Measurements from ENCODE around the gene NABP1. TPM values are rescaled to one million over a fixed set of nuclear protein-coding genes. Genes with fewer than 3 reads are reported as not detected.

Gene NABP1
- polyA plus RNA-seq, 1 experiment, result 204 TPM

- POLR2A ChIA-PET, result no interaction called here
- TF ChIP-seq, protein P1, sequence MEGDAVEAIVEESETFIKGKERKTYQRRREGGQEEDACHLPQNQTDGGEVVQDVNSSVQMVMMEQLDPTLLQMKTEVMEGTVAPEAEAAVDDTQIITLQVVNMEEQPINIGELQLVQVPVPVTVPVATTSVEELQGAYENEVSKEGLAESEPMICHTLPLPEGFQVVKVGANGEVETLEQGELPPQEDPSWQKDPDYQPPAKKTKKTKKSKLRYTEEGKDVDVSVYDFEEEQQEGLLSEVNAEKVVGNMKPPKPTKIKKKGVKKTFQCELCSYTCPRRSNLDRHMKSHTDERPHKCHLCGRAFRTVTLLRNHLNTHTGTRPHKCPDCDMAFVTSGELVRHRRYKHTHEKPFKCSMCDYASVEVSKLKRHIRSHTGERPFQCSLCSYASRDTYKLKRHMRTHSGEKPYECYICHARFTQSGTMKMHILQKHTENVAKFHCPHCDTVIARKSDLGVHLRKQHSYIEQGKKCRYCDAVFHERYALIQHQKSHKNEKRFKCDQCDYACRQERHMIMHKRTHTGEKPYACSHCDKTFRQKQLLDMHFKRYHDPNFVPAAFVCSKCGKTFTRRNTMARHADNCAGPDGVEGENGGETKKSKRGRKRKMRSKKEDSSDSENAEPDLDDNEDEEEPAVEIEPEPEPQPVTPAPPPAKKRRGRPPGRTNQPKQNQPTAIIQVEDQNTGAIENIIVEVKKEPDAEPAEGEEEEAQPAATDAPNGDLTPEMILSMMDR (IDR thresholded peaks at IDR 0.05; ENCODE audit: low read depth, low read length), result no peak
- Histone ChIP-seq H3K4me3 (ENCODE audit: low read depth, low read length) (no peak overlapping the region), H3K27me3 (ENCODE audit: control insufficient read depth, insufficient read depth, low read length) (no peaks in the 10 kb centered on the region), H3K9me3 (ENCODE audit: control insufficient read depth, insufficient read depth, low read length) (no peaks in the 10 kb centered on the region), H3K27ac (ENCODE audit: low read depth, low read length) (no peak overlapping the region)
- no peak for DNase-seq (ENCODE audit: low read depth, low spot score)
- CTCF ChIA-PET, result no interaction called here
Measured at GRCh38 chr2:191646163-191646902, 31.6 kb upstream of the NABP1 start.

DNA sequence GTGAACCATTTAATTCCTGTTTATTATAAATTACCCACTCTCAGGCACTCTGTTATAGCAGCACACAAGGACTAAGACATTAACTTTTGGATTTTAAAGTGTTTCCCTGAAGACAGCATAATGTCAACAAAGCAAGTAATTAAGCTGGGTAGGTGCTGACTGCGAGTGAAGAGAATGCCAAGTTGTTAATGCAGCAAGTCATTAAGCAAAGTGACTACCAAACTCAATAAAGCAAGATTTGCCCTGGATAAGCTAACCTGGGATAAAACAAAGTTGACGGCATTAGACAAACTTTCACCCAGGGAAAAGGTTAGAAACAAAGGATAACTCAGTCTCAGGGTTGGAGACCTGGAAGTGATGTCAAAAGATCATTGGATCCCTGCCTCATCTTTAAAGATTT lies 28.4 kb upstream of the NABP1 start:
- CTCF ChIA-PET, result interaction anchor here (0.6 kb wide), 1 partner anchor 84 kb away, joined by 10 read pairs; no protein-coding TSS in a partner anchor
- Histone ChIP-seq H3K9me3 (ENCODE audit: control insufficient read depth, insufficient read depth, low read length) (no peaks in the 10 kb centered on the region), H3K27me3 (ENCODE audit: control insufficient read depth, insufficient read depth, low read length) (no peaks in the 10 kb centered on the region), H3K27ac (ENCODE audit: low read depth, low read length) (no peak overlapping the region), H3K4me3 (ENCODE audit: low read depth, low read length) (no peak overlapping the region)
- POLR2A ChIA-PET, result no interaction called here
- no peak for DNase-seq (ENCODE audit: low read depth, low spot score)
- TF ChIP-seq, protein P1 (IDR thresholded peaks at IDR 0.05; ENCODE audit: low read depth, low read length), result no peak

DNA sequence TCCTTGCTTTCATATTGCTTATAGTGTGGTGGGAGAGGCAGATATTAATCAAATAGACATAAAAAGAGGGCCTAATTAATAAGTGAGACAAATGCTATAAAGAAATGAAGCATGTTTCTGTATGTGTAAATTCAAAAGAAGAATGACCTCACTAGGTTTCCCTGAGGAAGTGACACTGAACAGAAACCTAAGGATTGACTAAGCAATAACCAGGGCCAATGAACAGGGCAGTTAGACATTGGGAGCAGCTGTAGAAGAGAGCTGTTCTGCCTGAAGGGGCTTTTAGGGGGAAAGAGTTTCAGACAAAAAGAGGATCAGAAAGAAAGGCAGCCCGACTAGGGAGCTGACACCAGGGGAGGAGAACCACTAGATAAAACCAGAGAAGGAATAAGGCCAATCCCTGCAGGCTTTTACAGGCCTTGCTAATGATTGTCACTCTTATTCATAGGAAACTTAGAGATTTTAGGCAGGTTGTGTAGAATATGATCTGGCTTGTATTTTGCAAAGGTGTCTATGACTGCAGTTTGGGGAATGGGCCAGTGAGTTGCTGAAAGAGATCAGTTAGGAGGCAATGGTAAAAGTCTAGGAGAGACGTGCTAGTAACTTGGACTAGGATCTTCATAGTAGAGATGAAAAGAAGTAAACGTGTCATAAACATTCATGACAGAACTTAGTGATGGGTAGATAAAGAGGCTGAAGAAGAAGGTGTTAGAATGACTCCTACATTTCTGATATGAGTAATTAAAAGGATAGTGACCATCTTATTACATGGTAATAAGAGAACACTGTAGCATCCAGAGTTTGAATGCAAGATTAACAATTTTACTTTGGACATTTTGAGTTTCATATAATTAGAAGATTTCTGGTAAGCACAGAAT lies 26.8 kb upstream of the NABP1 start:
- Histone ChIP-seq H3K9me3 (ENCODE audit: control insufficient read depth, insufficient read depth, low read length) (no peaks in the 10 kb centered on the region), H3K27me3 (ENCODE audit: control insufficient read depth, insufficient read depth, low read length) (no peaks in the 10 kb centered on the region), H3K27ac (ENCODE audit: low read depth, low read length) (no peak overlapping the region), H3K4me3 (ENCODE audit: low read depth, low read length) (no peak overlapping the region)
- TF ChIP-seq, protein P1 (IDR thresholded peaks at IDR 0.05; ENCODE audit: low read depth, low read length), result no peak
- DNase-seq (ENCODE audit: low read depth, low spot score), result no peak
- CTCF ChIA-PET, result no interaction called here
- POLR2A ChIA-PET, result no interaction called here

DNA sequence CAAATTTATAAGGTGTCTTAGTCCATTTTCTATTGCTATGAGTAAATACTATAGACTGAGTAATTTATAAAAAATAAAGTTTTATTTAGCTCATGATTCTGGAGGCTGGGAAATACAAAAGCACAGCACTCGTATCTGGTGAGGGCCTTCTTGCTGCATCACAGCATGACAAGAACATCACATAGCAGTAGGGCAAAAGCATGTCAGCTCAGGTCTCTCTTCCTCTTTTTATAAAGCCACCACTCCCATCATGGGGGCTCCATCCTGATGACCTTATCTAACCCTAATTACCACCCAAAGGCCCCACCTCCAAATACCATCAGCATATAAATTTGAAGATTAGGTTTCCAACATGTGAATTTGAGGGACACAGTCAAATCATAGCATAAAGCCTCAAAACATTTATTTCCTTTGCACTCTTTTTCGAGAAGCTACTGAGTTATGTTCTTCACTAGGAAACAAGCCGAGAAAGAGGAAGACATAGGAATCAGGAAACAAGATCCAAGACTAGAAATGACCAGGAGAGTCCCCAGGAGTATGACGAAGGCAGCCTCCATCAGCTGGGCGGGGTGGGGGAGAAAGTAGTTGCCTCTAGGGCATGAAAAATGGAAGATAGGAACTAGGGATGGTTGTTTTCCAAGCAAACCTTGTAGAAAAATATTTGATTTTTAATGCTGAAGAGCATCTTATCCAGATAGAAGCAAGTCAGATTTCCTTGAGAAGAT lies 24.1 kb upstream of the NABP1 start:
- Histone ChIP-seq H3K27ac (ENCODE audit: low read depth, low read length) (no peak overlapping the region), H3K27me3 (ENCODE audit: control insufficient read depth, insufficient read depth, low read length) (no peaks in the 10 kb centered on the region), H3K9me3 (ENCODE audit: control insufficient read depth, insufficient read depth, low read length) (no peaks in the 10 kb centered on the region), H3K4me3 (ENCODE audit: low read depth, low read length) (no peak overlapping the region)
- no peak for DNase-seq (ENCODE audit: low read depth, low spot score)
- TF ChIP-seq, protein P1 (IDR thresholded peaks at IDR 0.05; ENCODE audit: low read depth, low read length), result no peak
- POLR2A ChIA-PET, result interaction anchor here (0.6 kb wide), 1 partner anchor 59 kb away, joined by 6 read pairs; no protein-coding TSS in a partner anchor
- CTCF ChIA-PET, result interaction anchor here (0.6 to 2.2 kb wide), 3 partner anchors 16 to 87 kb away, joined by 3 to 10 read pairs (median 8); no protein-coding TSS in a partner anchor
